ENCODE measurements around the gene NRAP.

GRCh38 chr10:113641702-113642101 is 22.1 kb downstream of the NRAP start:
- TF ChIP-seq CTCF (IDR thresholded peaks at IDR 0.05) (no peak), POLR2A (IDR thresholded peaks at IDR 0.05) (no peak)
